Nephron (organoid): Measurements from ENCODE around the gene OSER1.

Source experiments
- H3K27ac Mint-ChIP-seq, 3 experiments: 2 replicates each; pipeline ENCODE4 v1.8.0; 2020; ENCODE audit warnings: mixed read lengths in 3 of 3, mild to moderate bottlenecking in 2 of 3, moderate library complexity in 1 of 3
- H3K27me3 Mint-ChIP-seq: 2 replicates; pipeline ENCODE4 v1.8.0; 2021; ENCODE audit warnings: low read depth, mild to moderate bottlenecking, moderate library complexity, mixed read lengths
- H3K36me3 Mint-ChIP-seq: 2 replicates; pipeline ENCODE4 v1.8.0; 2020; ENCODE audit warnings: low read depth, mixed read lengths
- H3K4me1 Mint-ChIP-seq: 2 replicates; pipeline ENCODE4 v1.8.0; 2020; ENCODE audit warnings: mixed read lengths
- H3K4me3 Mint-ChIP-seq, 3 experiments: 2 replicates each; pipeline ENCODE4 v1.8.0; 2020; ENCODE audit warnings: mild to moderate bottlenecking in 3 of 3, mixed read lengths in 3 of 3, moderate library complexity in 2 of 3
- H3K9me3 Mint-ChIP-seq: 2 replicates; pipeline ENCODE4 v1.8.0; 2020; ENCODE audit warnings: mixed read lengths
- CTCF ChIP-seq, 3 experiments: fragments of 200-600 bp; sonication (generic); IDR thresholded peaks; one replicate each; pipeline ENCODE4 v1.5.0; 2021; ENCODE audit warnings: antibody characterized with exemption in 3 of 3; ENCODE audit not compliant: unreplicated experiment in 3 of 3

Gene OSER1

DNA sequence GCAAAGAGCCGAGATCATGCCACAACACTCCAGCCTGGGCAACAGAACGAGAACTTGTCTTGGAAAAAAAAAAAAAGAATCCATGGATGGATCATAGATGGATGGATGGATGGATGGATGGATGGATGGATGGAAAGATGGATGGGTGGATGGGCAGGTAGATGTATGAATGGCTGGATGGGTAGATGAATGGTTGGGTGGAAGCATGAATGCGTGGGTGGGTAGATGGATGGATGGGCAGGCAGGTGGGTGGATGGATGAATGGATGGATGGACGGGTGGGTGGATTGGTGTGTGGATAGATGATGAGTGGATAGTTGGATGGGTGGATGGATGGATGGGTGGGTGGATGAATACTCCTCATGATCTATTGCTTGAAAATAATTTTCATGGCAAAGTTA is 25.0 kb downstream of the OSER1 start:
- TF ChIP-seq CTCF (IDR thresholded peaks at IDR 0.05; ENCODE audit: unreplicated experiment in 3 of 3), result no peak
- Mint-ChIP-seq H3K4me1 (peaks cover 52% of the 10 kb centered on the region), H3K9me3 (no peaks in the 10 kb centered on the region), H3K4me3 (peak overlapping the region; percentile 63 to 85 (median 81)), H3K36me3 (no peaks in the 10 kb centered on the region), H3K27me3 (peaks cover 3% of the 10 kb centered on the region), H3K27ac (peak overlapping the region in 1 of 3 experiments; percentile 39)

DNA sequence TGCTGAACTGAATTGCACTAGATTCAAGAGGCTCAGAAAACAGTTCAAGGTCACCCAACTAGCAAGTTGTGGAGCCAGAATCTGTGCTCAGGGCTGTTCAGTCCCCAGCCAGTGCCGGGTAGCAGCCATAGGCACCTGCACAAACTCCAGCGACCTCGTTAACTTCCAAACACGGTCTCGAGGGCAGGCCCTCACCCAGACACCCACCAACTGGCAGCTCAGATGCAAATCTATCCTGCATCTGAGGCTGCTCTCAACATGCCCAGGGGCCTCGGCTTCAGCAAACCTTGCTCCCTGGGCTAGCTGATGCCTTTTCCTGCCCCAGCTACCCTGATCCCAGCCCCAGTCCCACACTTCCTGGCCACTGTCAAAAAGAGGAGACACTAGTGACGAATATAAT is 27.3 kb downstream of the OSER1 start:
- Mint-ChIP-seq H3K9me3 (no peaks in the 10 kb centered on the region), H3K4me1 (peaks cover 54% of the 10 kb centered on the region), H3K27me3 (peaks cover 3% of the 10 kb centered on the region), H3K36me3 (no peaks in the 10 kb centered on the region), H3K4me3 (peak overlapping the region in 2 of 3 experiments; percentile 67 to 85), H3K27ac (peak overlapping the region in 1 of 3 experiments; percentile 94)
- no peak for TF ChIP-seq CTCF (IDR thresholded peaks at IDR 0.05; ENCODE audit: unreplicated experiment in 3 of 3)

DNA sequence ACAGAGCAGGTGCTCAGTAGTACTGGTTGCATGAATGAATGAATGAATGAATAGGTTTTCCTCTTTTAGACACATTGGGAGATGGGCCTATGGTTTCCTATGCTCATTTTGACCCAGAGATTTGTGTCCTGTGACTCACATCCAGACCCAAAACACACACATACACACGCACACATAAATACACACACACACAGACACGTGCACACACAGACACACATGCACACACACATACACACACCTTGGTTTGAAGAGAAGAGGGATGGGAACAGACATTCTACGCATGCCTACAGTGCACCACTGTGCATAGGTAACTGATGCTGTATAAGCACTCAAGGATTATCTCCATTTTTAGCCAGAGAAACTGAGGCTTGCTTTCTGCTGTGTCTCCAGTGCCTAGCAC is 27.7 kb downstream of the OSER1 start:
- no peaks in the 10 kb centered on the region for H3K9me3 Mint-ChIP-seq
- peak overlapping the region in 2 of 3 experiments; percentile 67 to 85 for H3K4me3 Mint-ChIP-seq
- no peak for TF ChIP-seq CTCF (IDR thresholded peaks at IDR 0.05; ENCODE audit: unreplicated experiment in 3 of 3)
- H3K36me3 Mint-ChIP-seq, result no peaks in the 10 kb centered on the region
- H3K27ac Mint-ChIP-seq, result peak overlapping the region; percentile 0 to 94 (median 58)
- peaks cover 54% of the 10 kb centered on the region for H3K4me1 Mint-ChIP-seq
- H3K27me3 Mint-ChIP-seq, result peaks cover 3% of the 10 kb centered on the region

DNA sequence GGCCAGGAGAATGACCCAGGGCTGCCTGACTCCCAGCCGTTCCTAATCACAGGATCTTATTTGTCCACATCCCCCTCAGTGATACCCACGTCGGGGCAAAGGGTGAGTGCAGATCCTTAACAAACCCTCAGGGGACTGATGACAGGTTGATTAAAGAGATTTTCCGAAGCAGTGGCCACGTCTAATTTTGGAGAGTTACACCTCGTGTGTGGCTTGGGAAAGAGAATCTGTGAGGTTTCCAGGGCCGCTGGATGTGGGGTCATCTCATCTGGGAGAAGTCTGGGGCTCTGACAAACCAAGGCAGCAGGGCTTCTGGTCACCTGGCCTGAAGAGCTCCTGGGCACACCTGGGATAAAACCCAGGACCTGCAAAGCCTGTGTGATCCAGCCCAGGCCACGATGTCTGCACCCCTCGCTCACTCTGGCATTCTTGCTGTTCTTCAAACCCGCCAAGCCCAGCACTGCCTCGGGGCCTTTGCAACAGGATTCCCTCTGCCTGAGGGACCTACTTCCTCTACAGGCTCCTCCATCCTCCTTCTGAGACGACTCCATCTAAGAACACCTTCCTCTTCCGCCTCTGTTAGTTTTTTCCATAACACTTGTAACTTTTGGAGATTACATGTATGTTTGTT is 28.3 kb downstream of the OSER1 start:
- peak overlapping the region; percentile 58 to 94 (median 92) for H3K27ac Mint-ChIP-seq
- no peaks in the 10 kb centered on the region for H3K9me3 Mint-ChIP-seq
- H3K4me3 Mint-ChIP-seq, result peak overlapping the region in 2 of 3 experiments; percentile 67 to 85
- TF ChIP-seq CTCF (IDR thresholded peaks at IDR 0.05; ENCODE audit: unreplicated experiment in 3 of 3), result no peak
- peaks cover 55% of the 10 kb centered on the region for H3K4me1 Mint-ChIP-seq
- no peaks in the 10 kb centered on the region for H3K36me3 Mint-ChIP-seq
- H3K27me3 Mint-ChIP-seq, result peaks cover 3% of the 10 kb centered on the region

DNA sequence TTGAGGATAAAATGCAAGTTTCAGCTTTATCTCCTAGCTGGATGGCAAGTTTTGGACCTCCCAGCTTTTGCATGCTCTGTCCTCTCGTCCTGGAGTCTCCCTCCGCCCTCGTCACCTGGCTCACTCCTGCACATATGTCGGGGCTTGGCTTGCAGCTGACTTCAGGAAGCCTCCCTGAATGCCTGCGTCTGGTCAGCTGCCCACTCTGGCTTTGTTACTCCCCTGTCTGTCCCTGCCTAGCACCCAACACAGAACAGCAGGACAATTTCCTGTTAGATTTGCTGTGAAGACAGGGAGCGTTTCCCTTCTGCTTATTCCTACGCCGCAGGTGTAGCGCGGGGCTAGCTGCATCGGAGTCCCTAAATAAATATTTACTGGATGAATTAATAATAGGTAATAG is 29.0 kb downstream of the OSER1 start:
- TF ChIP-seq CTCF (IDR thresholded peaks at IDR 0.05; ENCODE audit: unreplicated experiment in 3 of 3), result no peak
- Mint-ChIP-seq H3K4me1 (peaks cover 60% of the 10 kb centered on the region), H3K36me3 (no peaks in the 10 kb centered on the region), H3K9me3 (no peaks in the 10 kb centered on the region), H3K4me3 (peak overlapping the region; percentile 20 to 85 (median 67)), H3K27me3 (peaks cover 3% of the 10 kb centered on the region), H3K27ac (peak overlapping the region; percentile 85 to 94 (median 92))

GRCh38 chr20:44180814-44181213 is 29.8 kb downstream of the OSER1 start:
- Mint-ChIP-seq H3K36me3 (no peaks in the 10 kb centered on the region), H3K4me1 (peaks cover 65% of the 10 kb centered on the region), H3K9me3 (no peaks in the 10 kb centered on the region), H3K4me3 (peak overlapping the region; percentile 42 to 85 (median 67)), H3K27ac (peak overlapping the region; percentile 85 to 94 (median 92)), H3K27me3 (peaks cover 3% of the 10 kb centered on the region)
- TF ChIP-seq CTCF (IDR thresholded peaks at IDR 0.05; ENCODE audit: unreplicated experiment in 3 of 3), result no peak
